HG03469 (cell line): ENCODE measurements around the gene PRKN.
"Not testable (repeated sequence)": the region's sequence is repeated elsewhere in the genome, so short reads cannot be mapped to it uniquely, and the experiment has no call there.

Experiments used
- ATAC-seq: cut with Tn5 transposase; IDR thresholded peaks from one replicate; pipeline ENCODE4 v1.9.1; 2021; ENCODE audit warnings: mild to moderate bottlenecking, moderate library complexity, moderate number of reproducible peaks; ENCODE audit not compliant: unreplicated experiment

Gene PRKN

DNA sequence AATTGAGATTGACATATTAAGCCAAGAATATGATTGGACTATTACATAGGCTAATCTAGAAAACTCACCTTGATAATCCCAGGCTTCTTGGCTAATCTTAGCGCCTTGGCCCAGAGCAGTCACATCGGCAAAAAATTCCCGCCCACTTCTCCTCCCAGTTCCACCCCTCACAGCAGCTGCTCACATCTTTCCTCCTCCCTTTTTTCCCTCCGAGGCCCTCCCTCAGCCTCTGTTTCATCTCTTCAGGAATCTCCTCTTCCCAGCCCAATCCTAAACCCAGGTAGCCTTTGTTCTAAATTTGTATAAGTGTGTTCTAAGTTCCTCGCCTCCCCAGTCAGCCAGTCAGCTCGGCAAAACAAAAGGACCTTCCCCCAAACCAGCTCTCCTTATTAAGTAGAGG is 184.3 kb downstream of the PRKN start:
- no peak for ATAC-seq

DNA sequence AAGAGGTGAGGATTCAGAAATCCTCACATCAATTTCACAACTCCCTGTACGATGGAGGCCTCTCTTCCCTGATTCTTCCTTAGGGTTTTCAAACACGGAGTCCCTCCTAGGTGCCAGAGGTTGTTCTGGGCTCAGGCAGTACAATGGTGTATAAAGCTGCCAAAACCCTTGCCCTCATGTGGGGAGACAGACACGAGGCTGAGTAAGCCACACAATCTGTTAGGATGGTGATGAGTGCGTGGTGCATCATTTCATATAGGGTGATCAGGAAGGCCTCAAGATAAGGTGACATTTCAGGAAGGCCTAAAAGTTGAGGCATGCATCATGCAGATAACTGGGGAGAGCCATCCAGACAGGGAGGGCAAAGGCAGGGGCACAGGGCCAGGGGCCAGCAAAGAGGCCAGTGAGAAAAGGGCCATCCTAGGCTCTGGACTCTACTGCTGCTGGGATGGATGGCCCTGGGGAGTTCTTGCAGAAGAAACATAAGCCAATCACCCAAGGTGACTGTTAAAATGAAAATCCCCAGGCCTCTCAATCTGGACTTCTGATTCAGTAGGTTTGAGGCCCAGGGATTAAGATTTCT is 186.5 kb downstream of the PRKN start:
- ATAC-seq, result no peak

DNA sequence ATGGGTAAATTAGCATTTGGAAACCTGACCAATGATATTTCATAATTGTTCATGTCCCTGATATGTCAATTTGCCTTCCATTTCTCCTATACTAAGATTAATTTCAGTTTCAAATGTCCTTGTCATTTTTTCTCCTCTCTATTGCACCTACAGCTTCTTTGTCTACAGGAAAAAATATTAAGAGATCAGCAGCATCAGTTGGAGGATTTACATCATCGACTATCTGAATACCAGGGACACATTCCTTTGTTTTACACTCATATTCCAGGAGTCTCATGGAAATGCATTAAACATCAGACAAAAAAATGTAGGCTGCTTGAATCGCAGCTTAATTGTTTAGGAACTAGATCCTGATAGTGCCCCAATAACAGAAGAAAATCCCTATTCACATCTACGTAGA is 188.2 kb downstream of the PRKN start:
- ATAC-seq, result no peak

DNA sequence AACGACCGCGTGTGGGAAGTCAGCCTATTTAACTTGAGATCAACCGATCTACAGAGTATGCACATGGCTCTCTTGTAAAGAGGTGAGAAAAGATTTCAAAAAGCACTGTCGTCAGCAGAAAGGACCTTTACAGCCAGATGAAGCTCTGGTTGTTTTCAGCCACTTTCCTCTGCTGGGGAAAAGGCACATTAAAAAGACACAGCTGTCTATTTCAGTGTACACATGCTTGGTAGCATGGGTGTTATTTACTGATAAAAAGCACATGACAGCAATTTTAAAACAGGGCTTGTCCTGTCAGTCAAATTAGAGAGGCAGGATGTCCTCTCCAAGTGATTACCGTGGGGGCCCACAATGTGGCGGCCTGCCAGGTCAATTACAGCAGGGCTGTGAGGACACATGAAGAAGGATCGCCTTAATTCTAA is 188.9 kb downstream of the PRKN start:
- no peak for ATAC-seq

DNA sequence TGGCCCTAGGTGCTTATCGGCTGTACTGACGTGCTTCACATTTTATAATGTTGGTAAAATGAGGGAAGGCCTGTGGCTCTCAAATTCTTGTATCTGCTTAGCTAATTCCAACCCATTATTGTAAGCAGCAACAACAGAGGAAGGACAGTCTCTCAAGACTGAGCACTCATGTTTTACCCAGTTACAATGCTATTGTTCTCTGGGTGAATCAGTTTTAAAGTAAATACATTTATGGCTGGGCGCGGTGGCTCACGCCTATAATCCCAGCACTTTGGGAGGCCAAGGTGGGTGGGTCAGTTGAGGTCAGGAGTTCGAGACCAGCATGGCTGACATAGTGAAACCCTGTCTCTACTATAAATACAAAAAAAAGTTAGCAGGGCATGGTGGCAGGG is 194.6 kb downstream of the PRKN start:
- ATAC-seq, result no peak

DNA sequence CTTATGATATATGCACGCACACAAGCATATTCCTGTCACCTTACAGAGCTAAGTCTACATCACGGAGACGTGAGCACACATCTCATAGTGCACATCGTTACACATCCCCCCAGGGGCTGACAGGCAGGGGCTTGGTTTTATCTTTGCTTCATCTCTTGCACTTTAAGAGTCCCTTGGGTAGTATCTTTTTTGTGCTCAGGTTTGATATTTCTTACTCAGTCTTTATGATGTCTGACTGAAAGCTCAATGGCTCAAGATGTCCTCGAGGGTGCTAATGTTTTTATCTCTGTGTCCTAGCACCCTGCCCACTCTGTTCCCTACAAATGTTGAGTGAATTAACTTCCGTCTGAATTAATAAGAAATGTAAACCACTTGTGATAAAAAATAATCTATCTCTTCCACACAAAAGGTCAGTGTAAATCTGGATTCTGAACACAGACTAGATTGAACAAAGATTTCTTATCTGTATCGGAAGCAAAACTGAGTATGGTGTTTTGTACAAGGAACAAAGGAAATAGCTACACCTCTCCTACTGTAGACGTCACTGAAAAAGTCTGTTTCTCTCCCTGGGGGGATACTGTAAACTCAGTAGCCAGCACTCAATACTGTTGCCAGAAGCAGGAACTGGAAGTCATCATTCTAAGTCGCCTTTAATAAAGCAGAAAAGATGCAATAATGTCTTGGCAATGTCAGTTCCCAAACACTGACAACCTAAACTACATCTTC is 195.1 kb downstream of the PRKN start:
- ATAC-seq, result no peak

DNA sequence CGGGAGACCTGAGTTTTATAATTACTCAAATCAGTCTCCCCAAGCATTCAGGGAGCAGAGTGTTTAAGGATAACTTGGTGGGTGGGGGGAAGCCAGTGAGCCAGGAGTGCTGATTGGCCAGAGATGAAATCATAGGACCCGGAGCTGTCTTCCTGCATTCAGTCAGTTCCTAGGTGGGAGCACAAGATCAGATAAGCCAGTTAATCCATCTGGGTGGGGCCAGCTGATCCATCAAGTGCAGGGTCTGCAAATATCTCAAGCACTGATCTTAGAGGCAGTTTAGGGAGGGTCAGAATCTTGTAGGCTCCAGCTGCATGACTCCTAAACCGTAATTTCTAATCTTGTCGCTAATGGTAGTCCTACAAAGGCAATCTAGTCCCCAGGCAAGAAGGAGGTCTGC is 196.2 kb downstream of the PRKN start:
- ATAC-seq, result not testable (repeated sequence)

DNA sequence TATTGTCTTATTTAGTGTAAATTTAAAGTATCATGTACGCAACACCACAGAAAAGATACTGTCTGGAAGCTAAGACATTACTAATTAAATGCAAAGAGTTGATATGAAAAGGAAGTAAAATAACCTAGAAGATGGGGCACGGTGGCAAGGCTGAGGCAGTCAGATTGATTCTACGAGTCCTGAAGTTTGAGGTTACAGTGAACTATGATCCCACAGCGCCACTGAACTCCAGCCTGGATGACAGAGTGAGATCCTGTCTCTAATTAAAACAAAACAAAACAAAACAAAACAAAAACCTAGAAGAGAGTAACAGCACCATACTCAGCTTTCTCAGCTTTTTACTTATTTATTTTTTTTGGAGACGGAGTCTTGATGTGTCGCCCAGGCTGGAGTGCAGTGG is 199.0 kb downstream of the PRKN start:
- no peak for ATAC-seq

DNA sequence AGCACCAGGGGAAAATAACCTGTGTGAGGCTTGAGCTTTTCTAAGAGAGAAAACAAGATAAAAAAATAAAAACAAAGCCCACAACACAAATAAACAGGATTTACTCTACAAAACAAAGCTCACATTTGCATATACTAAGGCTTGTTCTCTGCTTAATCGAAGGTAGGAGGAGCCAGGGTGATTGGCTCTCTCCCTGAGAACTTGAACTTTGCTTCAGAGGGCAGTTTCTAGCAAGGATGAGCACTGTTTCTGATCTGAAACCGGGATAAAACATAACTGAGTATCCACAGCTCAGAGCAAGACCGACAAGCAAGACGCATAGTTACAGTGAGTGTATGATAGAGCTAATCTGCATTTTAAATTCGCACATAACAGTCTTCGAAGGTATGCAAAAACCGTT is 200.6 kb downstream of the PRKN start:
- ATAC-seq, result no peak

DNA sequence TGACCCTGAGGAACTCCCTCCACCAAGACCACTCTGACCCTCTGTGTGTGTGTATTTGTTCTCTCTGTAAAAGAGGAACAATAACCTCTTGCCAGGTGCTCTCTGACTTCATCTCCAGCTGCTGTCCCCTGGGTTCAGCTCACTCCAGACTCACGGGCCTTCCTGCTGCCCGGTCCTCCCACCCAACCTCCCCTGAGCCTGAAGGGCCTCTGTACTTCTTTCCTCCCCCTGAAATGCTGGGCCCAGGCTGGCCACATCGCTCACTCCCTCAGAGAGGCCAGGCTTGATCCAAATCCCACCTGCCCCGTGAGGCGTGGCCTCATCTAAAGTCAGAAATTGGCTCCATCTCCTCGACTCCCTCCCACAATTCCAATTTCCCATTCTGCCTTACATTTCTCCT is 202.4 kb downstream of the PRKN start:
- ATAC-seq, result no peak

DNA sequence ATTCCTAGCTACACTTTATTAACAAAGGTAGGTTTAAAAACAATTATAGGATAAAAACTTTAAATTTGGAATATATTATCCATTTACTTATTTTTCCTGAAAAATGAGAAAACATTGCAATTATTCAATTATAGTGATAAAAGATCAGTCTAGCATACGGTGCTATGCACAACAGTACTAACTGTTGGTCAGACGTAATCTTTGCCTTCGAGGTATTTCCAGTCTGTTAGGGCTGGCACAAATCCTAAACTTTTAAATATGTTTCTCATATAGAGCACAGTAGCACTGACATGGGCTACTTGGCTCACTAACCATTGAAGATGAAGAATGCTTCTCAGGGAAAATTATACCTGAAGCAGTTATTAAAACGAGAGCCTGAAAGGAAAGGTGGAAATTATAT is 214.8 kb downstream of the PRKN start:
- no peak for ATAC-seq

DNA sequence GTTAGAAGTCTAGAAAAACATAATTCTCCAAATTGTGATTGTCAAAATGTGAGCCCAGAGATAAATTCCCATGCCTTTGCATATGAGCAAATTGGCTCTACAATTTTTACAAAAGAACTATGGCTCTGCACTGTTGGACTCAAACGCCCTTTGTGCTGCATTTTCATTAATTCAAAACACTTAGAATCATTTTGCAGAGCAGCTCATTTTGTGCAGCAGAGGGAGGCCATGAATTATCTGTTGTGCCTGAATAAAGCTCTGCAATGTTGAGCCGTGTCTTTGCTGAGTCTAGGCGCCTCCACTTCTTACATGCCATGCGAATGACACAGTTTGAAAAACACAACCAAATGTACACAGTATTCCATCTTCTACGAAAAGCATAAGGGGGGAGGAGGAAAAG is 230.2 kb downstream of the PRKN start:
- no peak for ATAC-seq

DNA sequence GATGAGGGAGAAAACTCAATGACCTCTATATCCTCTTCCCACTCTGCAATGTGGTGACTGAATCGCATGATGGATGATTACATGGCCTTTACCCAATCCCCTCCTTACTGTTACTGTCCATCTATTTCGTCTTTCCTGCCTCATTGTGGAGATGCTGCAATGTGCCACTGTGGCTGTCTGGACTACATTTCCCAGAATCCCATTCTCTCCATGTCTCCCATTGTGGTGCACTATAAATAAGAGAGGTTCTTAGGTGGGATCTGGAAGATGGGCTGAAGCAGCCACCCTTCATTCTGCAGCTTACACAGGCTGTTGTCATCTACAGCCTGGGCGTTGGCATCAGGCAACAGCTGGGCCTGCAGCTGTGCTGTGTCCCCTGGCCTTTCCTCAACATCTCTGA is 233.6 kb downstream of the PRKN start:
- ATAC-seq, result no peak

DNA sequence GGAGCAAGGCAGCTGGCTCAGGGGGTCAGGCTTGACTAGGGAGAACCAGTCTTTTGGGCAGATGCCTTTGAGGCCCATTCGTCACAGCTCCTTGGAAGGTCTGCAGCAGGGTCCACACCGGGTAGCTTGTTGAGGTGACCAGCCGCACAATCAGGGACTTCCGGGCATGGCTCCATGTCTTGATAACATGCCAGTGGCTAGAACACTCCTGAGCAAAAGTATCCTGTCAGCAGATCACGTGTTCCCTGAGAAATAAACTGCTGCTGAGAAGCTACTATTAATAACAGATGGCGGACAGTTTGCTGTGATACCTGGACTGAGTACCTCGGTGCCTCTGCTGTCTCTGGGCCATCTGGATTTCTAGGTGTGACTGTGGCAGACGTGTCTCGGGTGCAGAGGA is 235.9 kb downstream of the PRKN start:
- ATAC-seq, result no peak

DNA sequence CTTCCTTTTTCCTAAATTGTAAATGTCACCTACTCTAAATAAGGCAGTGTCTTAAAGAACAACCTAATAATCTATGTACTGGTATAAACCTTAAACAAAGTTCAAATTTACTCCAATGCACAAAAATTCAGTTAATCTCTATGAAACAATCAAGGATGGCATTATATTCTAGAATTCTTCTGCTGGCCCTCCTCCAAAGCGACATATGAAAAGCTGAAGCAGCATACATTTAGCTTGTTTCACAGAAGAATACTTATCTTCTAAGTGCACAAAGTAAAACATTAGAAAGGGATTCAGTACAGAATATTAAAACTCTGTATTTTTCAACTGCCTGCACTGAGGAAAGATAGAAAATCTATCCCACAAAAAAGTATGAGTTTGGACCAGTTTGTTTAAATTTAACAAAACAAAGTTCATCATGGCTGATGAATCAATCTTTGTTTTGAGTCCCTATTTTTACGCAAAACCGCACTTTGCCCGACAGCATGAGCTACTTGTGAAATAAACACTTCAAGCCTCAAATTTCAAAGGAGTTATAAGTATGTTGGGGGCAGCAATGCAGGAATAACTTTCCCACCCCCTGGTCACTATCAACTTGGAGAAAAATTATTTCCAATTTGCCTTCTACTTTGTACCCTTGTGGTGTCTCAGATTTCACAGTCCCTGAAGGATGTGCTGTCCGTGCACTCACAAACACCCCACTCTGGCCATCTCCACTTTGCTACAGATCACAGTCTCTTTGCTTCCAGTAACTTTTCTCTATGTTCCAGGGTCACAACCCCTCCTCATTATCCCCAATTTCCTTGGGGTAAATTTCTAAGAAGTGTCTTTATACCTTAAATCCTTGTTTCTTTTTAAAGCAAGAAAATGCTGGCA is 238.2 kb downstream of the PRKN start:
- no peak for ATAC-seq

DNA sequence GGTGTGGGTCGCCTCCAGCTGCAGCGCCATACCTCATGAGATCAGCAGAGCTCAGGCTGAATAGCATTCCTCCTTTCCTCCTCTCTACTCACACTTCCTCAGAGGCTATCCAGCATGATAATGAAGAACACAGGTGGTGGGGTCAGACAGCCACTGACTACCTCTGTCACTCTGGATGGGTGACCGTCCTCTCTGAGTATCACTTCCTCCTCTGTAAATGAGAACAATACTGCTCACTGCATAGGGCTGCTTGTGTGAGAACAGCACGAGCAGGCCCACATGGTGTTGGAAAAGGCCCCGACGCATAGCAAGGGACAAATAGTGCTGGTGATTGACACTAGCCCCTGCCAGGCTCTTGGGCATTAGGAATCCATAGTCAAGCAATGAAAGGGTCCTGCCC is 239.1 kb downstream of the PRKN start:
- no peak for ATAC-seq

DNA sequence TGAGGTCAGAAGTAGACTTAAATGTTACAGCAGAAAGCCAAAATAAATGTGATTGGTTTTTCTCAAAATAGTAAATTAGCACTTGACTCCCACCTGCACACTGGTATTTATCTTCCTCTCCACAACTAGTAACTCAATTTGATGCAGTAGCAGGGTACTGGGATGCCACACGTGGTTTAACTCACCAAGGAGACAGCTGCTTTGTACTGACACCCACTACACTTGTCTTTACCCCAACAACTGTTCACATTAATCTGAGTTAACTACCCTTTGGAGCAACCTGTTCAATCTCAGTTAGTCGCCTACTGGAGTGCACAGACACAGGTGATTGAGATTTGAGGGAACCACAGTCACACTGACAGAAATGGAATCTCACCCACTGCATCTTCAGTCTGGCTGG is 242.1 kb downstream of the PRKN start:
- no peak for ATAC-seq

DNA sequence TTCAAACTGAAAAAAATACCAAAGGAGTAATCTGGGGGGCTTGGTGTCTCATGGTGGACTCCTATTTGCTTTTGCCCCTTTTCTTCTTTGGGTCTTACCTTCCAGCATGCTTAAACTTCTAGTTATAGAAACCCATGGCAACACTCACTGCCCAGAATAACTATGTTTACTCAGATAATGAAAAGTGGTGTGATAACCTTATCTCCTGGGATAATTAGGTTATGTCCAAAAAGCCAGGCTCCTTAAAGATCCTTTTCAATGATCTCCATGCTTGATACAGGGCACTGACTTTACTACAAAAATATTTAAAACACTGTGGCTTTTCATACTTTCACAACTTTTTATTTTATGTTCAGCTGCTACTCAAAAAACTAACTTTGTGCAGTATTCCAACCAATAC is 245.6 kb downstream of the PRKN start:
- ATAC-seq, result no peak

DNA sequence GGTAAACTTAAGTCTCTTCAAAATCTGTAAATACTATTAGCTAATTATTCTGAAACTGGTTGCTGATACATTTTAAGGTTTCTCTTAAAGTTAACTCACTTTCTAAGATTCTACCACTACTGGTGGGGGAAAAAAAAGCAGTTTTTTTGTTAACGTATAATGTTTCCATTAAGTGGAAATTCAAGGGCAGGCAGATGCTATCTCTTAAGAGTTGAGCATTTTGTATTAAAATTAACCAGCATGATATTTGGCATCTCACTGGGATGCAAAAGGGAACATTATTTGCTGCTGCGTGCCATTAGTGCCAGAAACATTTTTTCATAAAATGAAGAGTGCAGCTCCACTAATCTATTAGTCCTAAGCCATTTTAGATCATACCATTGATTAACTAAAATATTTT is 246.2 kb downstream of the PRKN start:
- ATAC-seq, result no peak

DNA sequence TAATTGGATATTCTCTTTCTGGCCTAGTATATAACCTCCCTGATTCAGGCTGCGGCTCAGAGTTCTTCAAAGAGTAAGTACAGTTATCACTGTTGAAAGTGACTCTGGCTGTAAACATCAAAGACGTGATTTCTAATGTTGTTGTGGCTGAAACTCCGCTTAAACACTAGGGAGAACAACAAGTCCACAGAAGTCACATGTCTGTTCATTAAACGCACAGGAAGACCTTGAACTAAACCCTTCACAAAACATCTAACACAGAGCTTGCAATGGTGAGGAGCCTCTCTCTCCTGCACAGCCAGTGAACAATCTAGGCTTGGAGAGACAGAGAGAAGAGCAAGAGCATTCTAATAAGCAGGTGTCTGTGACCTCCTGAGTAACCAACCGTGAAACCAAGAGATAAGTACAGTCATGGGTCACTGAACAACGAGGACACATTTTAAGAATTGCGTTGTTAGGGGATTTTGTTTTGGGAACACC is 249.3 kb downstream of the PRKN start:
- no peak for ATAC-seq

DNA sequence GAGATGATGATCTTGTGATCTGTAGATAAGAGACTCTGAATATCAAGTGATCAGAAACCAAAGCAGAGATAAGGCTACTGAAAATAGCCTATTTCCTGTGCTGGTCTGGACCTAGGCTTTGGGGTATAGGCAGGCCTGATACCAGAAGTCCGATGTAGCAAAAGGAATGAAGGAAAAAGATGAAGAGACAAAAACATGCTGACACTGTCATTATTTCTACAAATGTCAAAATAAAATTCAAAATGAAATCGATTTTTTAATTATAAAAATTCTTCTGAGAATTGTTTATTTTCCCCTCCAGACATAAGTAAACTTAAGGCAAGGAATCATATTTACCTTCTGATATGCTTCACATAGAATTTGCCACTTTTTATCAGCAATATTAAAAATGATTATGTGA is 252.8 kb downstream of the PRKN start:
- ATAC-seq, result no peak

DNA sequence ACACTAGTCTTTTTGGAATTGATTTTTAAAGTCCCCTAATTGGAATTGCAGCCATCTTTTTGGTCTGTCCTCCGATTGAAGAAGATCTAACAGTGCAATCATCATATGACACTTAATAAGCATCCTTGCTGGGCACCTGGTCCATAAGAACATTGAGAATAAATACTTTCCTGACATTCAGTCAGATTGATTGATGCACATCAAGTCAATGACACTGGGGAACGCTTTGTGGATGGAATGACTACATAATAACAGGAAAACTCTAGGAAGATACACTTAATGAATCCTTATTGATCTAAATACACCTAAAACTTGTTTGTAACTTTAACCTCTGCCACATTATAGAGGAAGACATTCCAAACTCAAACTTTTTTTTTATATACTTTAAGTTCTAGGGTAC is 255.7 kb downstream of the PRKN start:
- ATAC-seq, result no peak
